Jurkat, Clone E6-1 (cell line): Measurements from ENCODE around the gene TDRD3.

Experiments used
- DNase-seq: peaks from one replicate; pipeline ENCODE4 v3.0.0-alpha.2; 2011; ENCODE audit warnings: low read depth, low spot score
- H3K4me3 ChIP-seq: 2 replicates; pipeline ENCODE4 v1.5.1; 2011; ENCODE audit warnings: mild to moderate bottlenecking, low read length, control low read depth, moderate library complexity

The TDRD3 gene

DNA sequence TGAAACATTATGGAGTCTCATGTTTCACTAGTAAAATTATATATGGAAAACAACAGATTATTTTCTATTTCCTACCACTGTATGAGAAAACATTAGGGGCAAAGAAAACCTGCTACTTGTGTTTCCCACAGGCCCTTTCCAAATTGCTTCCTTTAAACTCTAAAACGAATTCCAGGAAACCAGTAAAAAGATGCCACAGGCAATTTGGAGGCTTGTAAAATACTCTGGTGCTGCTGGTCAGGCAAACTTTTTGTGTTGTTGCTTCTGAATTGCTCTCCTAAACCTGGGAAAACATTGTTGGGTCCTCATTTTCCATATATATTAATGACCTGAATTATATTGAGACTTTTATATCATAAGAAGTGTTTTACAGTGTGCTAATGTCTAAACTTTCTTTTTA is 141.5 kb downstream of the TDRD3 start:
- no peak overlapping the region for H3K4me3 ChIP-seq
- DNase-seq, result no peak

DNA sequence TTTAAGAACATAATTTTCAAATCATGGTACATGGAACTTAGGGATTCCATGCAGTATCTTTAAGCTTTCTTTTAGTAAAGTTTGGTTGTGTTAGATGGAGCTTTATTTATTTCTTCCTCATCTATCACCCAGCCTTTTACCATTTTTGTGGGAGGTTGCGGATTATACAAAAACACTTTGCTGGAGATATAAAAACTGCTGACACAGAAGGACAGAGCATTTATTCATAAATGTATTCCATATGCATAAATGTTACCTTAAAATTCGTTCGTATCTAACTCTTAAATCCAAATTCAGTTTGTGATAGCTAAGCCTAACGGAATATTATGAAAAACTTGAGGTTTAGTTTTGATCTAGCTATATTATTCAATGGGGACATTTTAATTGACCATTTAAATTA is 143.3 kb downstream of the TDRD3 start:
- no peak for DNase-seq
- no peak overlapping the region for H3K4me3 ChIP-seq

DNA sequence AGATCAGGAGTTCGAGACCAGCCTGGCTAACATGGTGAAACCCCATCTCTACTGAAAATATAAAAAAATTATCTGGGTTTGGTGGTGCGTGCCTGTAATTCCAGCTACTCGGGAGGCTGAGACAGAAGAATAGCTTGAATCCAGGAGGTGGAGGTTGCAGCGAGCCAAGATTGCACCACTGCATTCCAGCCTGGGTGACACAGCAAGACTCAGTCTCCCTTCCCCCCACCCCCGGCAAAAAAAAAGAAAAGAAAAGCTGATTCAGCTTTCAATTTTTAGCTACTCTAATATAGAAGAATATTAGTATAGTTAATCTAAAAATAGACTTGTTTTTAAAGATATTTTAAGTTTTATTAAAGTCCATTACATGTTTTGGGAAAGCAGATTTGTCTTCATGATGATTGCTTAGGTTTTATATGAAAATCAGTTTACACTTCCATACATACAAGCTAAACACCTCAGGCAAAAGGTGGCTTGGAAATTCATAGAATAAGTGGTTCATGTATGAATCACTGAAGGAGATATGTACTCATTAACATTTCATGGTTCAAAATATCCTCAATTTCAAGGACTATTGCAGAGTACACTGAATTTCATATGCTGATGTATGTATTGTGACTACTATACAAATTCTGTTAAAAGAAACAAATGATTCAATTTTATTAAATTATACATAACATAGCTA is 165.2 kb downstream of the TDRD3 start:
- DNase-seq, result no peak
- H3K4me3 ChIP-seq, result no peak overlapping the region

DNA sequence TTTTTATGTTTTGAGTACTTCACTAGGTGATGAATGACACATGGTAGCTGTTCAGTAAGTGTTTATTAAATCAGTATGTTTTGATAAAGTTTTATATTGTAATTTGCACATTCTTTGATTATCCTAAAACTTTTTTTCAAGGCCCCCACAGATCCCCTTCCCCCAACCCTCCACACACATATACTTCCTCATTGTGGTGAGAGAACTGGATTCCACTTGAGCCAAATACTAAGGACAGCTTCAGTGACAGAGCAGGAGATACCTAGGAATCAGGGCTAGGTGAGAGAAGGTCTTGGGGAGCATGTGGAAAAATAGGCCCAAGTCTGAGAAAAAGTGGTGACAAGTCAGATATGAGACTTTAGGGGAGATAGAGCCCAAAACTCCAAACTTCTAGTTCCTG is 174.6 kb downstream of the TDRD3 start:
- H3K4me3 ChIP-seq, result no peak overlapping the region
- no peak for DNase-seq

DNA sequence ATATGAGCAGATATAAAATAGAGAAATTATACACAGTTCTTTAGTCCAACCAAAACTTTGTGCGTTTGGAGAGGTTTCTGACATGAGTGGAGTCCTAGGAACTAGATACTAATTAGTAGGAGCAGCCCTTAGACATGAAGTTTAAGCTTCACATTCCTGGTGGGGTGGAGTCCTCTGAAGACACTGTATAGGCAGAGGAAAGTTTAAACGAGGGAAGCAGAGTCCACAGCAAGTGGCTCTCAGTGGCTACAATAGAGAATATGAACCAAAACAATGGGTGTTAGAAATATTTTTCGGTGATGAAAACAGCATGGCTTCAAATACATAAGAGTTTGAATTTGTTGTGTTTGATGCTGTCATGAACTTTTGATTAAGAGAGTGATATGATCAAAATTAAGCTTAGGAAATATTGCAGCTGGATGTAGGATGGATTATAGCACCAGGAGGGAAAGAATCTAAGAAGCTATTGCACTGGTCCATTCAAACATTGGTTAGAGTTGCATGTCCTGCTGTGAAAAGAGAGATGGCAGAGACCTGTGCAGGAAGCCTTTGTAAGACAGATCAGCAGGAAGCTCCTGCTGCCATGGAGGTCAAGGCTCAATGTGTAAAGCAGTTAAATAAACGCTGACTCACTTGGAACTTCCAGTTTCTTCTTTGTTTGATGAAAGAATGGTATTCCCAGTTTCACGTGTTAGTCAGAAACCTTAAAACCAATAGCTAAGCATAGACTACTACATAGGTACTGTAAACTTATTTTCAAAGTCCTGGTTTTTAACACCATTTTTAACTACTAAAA is 175.2 kb downstream of the TDRD3 start:
- no peak overlapping the region for H3K4me3 ChIP-seq
- no peak for DNase-seq

DNA sequence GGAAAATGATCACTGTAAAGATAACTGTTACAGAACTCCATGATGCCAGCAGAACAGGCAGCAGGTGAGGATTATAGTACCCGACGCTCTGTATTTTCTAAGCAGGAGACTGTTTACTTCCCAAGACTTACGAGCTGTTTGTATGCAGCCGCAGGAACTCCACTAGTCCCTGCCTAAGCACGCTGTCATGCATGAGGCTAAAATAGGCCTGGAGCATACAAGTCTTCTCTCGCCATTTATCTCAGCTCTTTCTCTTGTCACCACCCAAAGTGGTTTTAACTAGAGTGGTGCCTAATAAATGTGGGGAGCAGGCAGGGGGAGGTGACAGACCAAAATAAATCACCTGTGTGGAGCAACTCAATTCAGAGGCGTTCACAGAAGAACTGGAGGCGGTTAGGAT is 175.8 kb downstream of the TDRD3 start:
- H3K4me3 ChIP-seq, result no peak overlapping the region
- no peak for DNase-seq

DNA sequence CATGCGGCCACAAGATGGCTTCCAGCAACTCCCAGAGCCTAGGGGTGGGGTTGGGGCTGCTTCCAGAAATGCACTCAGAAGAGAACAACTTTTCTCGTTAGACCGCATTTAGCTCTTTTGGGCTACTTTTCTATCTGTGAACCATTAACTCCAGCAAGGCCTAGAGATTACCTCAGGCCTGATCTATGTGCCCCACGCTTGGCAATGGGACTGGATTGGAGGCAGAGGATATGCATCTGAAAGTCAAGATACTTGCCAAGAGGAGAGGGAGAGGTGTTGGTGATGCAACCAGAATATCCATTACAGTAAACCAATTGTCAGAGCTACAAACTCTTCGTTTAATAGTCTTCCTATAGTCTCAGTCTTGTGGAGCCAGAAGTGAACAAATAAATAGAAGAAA is 177.7 kb downstream of the TDRD3 start:
- no peak overlapping the region for H3K4me3 ChIP-seq
- DNase-seq, result no peak

DNA sequence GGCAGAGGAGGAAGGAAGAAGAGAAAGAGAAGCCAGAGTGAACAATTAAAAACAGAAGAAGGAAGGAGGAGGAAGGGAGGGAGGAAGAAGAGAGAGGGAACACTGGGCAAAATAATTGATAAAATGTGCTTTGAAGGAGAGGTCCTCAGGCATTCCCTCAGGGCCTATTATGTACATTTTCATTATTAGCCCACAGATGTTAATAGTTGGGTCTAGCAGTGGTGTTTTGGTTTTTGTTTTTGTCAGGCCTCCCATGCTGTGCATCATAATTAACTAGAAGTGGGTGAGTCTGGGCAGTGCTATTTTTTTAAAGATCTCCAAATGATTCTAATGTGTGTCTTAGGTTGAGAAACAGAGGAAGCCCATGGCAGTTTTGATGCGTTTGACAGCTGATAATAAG is 178.1 kb downstream of the TDRD3 start:
- no peak for DNase-seq
- no peak overlapping the region for H3K4me3 ChIP-seq

DNA sequence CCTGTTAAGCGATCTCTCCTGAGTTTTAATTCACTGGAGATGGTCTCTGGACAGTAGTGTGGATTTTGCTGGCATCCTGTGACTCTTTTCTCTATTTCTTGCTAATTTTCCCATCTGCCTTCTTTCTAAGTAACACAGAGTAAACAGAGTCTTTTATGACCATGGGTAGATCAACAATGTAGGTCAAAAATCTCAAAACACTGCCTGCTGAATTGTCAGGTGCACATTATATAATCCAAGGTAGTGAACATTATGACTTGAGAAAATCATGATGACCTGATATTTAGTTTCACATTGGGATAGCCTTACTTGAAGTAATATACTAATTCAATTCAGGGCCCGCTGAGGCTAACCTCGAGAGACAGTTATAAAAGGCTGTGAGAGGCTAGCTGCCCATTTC is 180.7 kb downstream of the TDRD3 start:
- no peak for DNase-seq
- no peak overlapping the region for H3K4me3 ChIP-seq

DNA sequence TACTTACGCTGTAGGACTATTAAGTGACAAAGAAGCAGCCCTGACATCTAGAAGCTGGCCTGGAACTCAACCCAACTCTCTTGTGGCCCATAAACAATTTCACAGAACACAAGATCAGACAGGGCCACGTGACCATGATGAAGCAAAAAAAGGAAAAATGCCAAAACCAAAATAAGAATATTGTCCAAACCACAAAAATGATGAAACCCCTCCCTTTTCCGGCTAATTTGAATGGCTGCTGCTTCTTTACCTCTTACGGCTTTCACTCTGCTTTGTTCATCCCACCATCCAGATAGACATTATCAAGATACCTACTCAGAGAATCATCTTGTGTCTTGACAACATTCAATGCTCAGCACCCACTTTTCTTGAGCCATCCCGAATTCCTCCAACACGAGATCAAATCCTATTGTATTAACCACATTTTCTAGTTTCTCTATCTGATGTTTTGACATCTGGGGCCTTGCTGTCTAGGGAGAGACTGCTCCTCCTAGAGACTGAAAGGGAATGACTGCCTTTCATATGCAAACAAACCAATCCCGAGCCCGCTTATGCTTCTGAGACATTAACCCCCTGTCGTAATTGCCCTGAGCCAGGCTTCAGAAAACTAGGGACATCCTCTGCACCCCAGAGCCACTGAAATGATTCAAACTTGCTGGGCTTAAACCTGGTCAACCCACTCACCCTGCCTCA is 186.3 kb downstream of the TDRD3 start:
- no peak overlapping the region for H3K4me3 ChIP-seq
- no peak for DNase-seq

DNA sequence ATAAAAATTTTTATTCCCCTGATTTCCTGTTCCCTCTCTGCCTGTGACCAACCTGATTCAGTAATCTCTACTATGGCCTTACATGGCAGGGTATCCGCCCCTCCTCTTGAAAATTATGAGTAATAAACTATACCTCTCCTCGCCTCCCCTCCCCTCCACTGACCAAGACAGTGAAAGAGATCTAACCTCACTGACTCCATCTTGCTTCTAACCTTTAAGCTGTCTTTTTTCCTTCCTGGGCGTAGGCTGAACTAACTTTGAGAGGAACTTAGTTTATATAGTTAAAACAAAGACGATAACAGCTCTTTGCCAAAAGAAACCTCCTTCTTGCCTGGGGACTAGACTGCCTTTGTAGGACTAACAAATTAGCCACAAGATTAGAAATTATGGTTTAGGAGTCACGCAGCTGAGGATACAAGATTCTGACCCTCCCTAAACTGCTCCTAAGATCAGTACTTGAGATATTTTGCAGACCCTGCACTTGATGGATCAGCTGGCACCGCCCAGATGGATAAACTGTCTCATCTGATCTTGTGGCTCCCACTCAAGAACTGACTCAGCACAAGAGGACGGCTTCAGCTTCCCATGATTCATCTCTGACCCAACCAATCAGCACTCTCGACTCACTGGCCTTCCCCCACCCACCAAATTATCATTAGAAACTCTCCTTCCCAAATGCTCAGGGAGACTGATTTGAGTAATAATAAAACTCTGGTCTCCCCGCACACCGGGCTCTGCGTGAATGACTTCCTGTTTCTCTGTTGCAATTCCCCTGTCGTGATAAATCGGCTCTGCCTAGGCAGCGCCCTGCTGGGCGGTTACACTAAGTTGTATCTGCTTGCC is 187.1 kb downstream of the TDRD3 start:
- no peak overlapping the region for H3K4me3 ChIP-seq
- DNase-seq, result no peak

DNA sequence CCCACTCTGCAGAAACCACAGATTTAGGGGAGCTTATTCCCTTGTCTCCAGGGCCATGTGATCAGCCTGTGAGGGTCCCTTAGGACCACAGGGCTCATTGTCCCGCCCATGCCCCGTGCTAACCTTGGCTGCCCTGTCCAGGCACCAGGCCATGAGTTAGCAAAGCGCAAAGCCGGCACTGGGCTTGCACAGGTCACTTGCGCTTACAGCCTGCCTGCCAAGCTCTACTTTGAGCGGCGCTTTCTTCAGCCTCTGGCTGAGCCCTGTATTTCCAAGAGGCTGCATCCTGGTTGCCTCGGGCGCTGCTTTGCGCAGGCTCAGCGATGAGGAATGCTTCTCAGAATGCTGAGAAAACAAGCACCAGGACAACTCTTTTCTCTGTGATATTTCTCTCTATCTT is 188.0 kb downstream of the TDRD3 start:
- no peak for DNase-seq
- H3K4me3 ChIP-seq, result no peak overlapping the region

DNA sequence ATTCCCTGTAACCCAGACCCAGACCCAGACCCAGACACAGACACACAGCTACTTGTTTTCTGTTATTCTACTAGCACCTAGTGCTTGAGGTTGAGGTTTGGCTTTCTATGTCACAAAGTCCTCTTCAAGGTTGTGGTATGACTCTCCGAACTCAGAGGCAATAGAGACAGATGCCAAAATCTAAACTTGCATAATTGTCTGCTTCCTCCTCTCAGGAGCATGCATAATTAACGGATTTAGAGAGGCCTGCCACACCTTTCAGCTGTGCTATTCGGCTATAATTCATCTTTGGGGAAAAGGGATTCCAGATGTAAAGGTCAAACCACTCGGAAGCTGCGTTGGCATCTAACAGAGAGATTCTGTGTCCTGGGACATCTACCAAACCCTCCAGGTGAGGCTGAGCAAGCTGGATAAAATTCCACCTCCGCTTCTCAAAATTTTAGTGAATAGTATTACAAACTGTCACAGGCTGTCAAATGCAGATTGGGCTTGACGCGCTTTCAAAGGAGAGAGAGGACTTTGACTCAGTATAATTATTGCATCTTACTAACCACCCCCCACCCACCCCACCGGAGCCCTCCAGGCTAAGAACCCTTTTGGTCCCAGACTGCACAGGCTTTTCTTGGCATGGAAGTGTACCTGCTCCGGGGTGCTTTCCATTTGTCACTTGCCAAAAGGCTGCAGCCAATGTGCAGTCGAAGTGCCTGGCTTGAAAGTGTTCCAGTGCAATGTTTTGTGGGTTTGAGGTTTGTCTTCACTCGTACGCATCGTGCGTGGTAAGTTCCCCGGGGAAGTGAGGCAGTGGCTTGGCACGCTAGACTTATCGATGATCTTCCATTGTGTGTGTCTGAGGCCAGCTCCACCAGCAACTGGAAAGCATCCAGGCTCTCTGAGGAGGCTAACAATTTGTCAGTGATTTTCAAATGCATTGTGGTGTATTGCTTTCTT is 194.1 kb downstream of the TDRD3 start:
- H3K4me3 ChIP-seq, result no peak overlapping the region
- peak; percentile 47 for DNase-seq

DNA sequence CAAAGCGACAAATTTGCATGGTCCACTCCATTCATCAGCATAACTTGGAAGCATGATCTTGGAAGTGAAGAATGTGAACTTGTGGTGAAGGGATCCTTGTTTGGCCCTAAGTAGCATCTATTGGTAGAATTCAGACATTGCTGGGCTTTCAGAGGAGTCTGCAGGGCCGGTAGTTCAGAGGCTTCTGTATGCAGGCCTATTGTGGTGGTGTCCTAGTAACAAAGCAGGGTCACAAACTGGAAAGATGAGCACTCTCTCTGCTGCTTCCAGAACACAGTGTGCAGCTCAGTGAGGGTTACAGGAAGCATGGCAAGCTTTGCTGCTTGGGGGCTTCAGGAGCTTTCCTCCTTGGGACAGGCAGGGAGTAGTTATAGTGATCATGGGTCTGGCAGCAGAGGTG is 206.0 kb downstream of the TDRD3 start:
- DNase-seq, result no peak
- H3K4me3 ChIP-seq, result no peak overlapping the region

DNA sequence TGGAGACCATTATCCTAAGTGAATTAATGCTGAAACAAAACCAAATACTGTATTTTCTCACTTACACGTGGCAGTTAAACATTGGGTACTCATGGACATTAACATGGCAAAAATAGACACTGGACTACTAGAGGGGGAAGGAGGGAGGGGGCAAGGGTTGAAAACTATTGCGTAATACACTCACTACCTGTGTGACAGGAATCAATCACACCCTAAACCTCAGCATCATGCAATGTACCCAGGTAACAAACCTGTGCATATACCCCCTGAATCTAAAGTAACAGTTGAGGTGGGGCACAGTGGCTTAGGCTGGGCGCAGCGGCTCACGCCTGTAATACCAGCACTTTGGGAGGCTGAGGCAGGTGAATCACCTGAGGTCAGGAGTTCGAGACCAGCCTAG is 207.0 kb downstream of the TDRD3 start:
- DNase-seq, result no peak

DNA sequence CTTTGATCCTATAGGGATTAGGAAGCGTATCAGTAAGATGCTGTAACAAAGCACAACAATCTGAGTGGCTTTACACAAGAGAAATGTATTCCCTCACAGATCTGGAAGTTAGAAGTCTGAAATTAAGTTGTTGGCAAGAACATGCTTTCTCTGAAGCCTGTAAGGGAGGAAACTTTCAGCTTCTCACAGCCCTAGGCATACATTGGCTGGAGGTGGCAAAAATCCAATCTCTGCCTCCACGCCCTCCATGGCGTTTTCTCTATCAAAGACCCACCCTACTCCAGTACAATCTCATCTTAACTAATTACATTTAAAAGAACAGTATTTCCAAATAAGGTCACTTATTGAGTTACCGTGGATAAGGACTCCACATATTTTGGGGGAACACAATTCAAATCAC is 211.9 kb downstream of the TDRD3 start:
- no peak for DNase-seq
- no peak overlapping the region for H3K4me3 ChIP-seq

More for the DNA sequence above, 207.0 kb downstream of the TDRD3 start:
- H3K4me3 ChIP-seq, result no peak overlapping the region

DNA sequence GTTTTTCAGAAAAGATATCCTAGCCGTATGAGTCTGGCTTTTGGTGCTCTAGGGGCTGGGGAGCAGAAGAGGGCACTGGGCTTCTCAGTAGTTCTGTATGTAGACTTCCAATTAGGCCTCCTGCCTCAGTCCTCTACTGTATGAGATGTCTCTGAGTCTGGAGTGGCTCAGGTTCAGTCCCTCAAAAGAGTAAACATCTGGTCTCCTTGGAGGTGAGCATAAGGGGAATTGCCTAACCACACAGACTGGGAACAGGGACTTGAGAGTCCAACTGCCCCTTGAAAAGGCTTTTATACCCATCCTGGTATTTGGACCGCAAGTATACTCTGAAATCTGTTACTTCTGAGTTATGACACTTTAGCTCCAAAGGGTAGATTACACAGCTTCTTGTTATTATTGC is 214.5 kb downstream of the TDRD3 start:
- no peak for DNase-seq
- H3K4me3 ChIP-seq, result no peak overlapping the region

DNA sequence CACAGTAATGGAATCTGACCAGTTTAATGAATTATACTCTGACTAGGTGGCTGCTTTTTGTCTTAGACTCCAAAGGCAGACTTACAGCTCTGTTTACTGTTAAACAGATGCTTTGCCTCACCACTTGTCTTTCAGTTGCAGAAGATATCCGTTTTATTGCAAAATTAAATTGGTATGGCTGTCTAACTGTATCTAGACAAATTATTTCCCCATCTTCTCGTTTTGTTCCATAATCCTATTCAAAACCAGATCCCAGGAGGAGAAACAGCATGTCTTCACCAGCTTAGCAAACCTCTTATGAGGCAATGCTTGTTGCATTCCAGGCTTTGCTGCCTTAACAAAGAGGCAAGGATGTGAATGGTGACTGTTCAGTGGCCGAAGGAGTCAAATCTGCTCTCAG is 215.6 kb downstream of the TDRD3 start:
- no peak for DNase-seq
- H3K4me3 ChIP-seq, result no peak overlapping the region
